ENCODE measurements around the gene MAP2. TPM values are rescaled to one million over a fixed set of nuclear protein-coding genes. Genes with fewer than 3 reads are reported as not detected.

The MAP2 gene
- total and polyA plus RNA-seq, 2 of the 13 experiments (the other 11 are each of a cell fraction or from before 2014, with no cell fraction given): 0.08 TPM; not detected in 1

DNA sequence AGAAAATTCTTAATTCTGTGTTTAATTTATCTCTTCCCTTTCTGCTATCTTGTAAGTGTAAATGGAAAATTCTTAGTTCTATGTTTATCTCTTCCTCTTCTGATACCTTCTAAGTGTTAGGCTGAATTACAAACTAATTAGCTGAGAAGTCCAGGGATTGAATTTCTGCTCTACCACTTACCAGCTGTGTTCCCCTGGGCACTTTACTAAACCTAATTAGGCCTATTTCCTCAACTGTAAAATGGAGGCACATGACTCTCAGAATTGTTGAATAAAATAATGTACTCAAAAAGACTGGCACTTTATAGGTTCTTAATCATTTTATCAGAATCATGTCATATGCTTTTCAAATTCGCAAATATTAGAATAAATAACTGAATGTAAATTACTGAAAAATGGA is 146.3 kb downstream of the MAP2 start (continued):
- TF ChIP-seq ZNF746 (CRISPR knock-in tag; IDR thresholded peaks at IDR 0.05) (no peak), MXI1 (IDR thresholded peaks at IDR 0.05; ENCODE audit: borderline replicate concordance, low read depth, low read length) (no peak), SOX6 (IDR thresholded peaks at IDR 0.05) (no peak), SOX6 (CRISPR knock-in tag; IDR thresholded peaks at IDR 0.05) (no peak), FOSL2 (CRISPR knock-in tag; IDR thresholded peaks at IDR 0.05) (no peak), ZSCAN20 (CRISPR knock-in tag; IDR thresholded peaks at IDR 0.05; ENCODE audit: borderline replicate concordance) (no peak), CENPX (CRISPR knock-in tag; IDR thresholded peaks at IDR 0.05) (no peak), PCBP2 (optimal IDR thresholded peaks at IDR 0.05; ENCODE audit: low read depth, low read length, poor library complexity, severe bottlenecking) (no peak), SP1 (IDR thresholded peaks at IDR 0.05) (no peak), SP1 (CRISPR knock-in tag; IDR thresholded peaks at IDR 0.05) (no peak), ZNF816 (CRISPR knock-in tag; IDR thresholded peaks at IDR 0.05; ENCODE audit: borderline replicate concordance) (no peak), TCF12 (IDR thresholded peaks at IDR 0.05) (no peak), TCF12 (CRISPR knock-in tag; IDR thresholded peaks at IDR 0.05) (no peak)

DNA sequence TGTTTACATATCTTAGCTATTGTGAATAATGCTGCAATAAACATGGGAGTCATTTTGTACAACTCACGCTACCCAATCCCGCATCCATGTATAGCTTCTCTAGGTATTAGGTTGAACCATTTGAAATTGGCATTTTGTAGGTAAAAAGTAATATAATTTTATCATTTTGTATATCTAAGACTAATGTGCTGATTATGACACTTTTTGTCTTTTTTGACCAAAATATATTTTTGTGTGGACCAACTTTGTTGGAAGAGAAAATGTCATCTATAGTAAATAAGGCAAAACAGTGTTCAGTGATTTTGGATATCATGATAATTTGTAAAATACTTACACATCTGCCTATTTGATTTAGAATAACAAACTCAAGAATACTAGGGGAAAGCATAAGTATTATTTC is 150.7 kb downstream of the MAP2 start:
- H3K27ac ChIP-seq (ENCODE audit: extremely low read length, insufficient read depth, low read length): no peak overlapping the region

More for the DNA sequence above, 150.7 kb downstream of the MAP2 start:
- BruUV-seq (replicated peaks): no TSS peak
- no peaks in the 10 kb centered on the region for H3K4me1 ChIP-seq (ENCODE audit: insufficient read depth, low read length)
- 67% methylated on average over 2 of the region's 2 CpGs for WGBS (ENCODE audit: low lambda C conversion rate)
- POLR2A ChIA-PET: no interaction called here
- no peak overlapping the region for H2AFZ ChIP-seq (ENCODE audit: low read length)
- no peaks in the 10 kb centered on the region for H3K79me2 ChIP-seq (ENCODE audit: insufficient read depth, low read length)
- DNase-seq (ENCODE audit: low spot score) (no peak), FAIRE-seq (no peak), ATAC-seq (no peak)
- H3K4me3 ChIP-seq (replicated peaks in 1 of 3; ENCODE audit: insufficient read depth in 1 of 3, low read depth in 2 of 3, low read length in 3 of 3): no peak overlapping the region
- intact Hi-C loops (cut with micrococcal nuclease; ENCODE audit: unreplicated experiment): no loop called here
- H3K4me2 ChIP-seq (ENCODE audit: low read depth, low read length): no peak overlapping the region
- in situ Hi-C loops (cut with HindIII; ENCODE audit: extremely low pct_ligation_motif_present, low pct_unique_long_range_greater_than_20kb): loop anchor here (25.0 kb wide), 1 partner anchor 237 kb away; no protein-coding TSS in a partner anchor
- H4K20me1 ChIP-seq (ENCODE audit: insufficient read depth, low read length): no peaks in the 10 kb centered on the region
- no peak for TF ChIP-seq NFYB (CRISPR knock-in tag; IDR thresholded peaks at IDR 0.05)
- peak; percentile 67 to 73 for TF ChIP-seq MAFK (conservative IDR thresholded peaks at IDR 0.05 in 1 of 2, IDR thresholded peaks at IDR 0.05 in 1 of 2; ENCODE audit: low read length in 2 of 2)
- TF ChIP-seq MAFF (IDR thresholded peaks at IDR 0.05; ENCODE audit: low read depth, low read length): peak; percentile 40; the same call in 1 of the 2 replicates
- CTCF ChIA-PET (ENCODE audit: low intra/inter-chr PET ratio, low total read pairs): no interaction called here
- H3K27me3 ChIP-seq (ENCODE audit: control insufficient read depth in 1 of 2, insufficient read depth in 2 of 2, low read length in 2 of 2): no peaks in the 10 kb centered on the region
- no peak overlapping the region for H3K9ac ChIP-seq (ENCODE audit: insufficient read depth, low read depth, low read length)
- no peaks in the 10 kb centered on the region for H3K9me3 ChIP-seq (ENCODE audit: low read length)
- no peaks in the 10 kb centered on the region for H3K36me3 ChIP-seq (replicated peaks in 1 of 2; ENCODE audit: control insufficient read depth in 1 of 2, insufficient read depth in 2 of 2, low read length in 2 of 2)

Measured in HepG2 (cell line).